ENCODE measurements around the gene COL6A3. TPM values are rescaled to one million over a fixed set of nuclear protein-coding genes. Genes with fewer than 3 reads are reported as not detected.

Gene COL6A3
- polyA plus RNA-seq, 3 donors: 47.7 to 137 (median 66.2) TPM

DNA sequence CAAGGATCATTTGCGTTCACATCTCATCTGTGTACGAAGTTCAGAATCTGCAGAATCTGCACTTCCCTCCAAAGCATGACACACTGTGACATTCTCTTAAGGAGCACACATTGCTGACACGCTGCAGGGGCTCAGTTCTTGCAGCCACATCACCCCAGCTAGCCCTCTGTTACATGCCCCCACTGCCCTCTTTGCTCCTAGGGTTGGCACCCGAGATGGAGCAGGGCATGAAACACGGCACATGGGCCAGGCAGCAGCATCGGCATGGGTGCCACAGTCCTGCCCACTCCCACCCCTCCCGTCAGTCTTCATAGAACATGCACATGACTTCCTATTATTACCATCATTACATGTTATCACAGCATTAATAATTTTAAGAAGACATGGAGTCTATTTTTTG lies 76.4 kb downstream of the COL6A3 start:
- 77 to 92% (median 90%) methylated on average over 7 of the region's 7 CpGs for WGBS, 3 donors
- no peak overlapping the region for H3K27ac ChIP-seq (ENCODE audit: low read depth, low read length)

DNA sequence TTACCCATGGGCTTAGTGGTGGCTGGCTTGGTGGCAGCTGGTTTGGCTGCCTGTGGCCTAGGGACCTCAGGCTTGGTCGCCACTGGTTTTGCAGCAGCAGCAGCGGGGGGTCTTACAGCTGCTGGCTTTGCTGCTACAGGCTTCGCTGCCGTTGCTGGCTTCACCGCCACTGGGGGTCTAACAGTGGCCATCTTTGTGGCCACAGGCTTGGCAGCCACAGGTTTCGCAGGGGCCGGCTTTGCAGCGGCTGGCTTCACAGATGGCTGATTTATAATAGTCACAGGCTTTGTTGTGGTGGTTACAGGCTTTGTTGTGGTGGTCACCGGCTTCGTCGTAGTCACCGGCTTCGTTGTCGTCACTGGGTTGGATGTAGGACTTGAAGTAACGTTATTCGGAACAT lies 77.8 kb downstream of the COL6A3 start:
- no peak overlapping the region for H3K27ac ChIP-seq (ENCODE audit: low read depth, low read length)
- 90 to 96% (median 91%) methylated on average over 16 of the region's 16 CpGs for WGBS, 3 donors

DNA sequence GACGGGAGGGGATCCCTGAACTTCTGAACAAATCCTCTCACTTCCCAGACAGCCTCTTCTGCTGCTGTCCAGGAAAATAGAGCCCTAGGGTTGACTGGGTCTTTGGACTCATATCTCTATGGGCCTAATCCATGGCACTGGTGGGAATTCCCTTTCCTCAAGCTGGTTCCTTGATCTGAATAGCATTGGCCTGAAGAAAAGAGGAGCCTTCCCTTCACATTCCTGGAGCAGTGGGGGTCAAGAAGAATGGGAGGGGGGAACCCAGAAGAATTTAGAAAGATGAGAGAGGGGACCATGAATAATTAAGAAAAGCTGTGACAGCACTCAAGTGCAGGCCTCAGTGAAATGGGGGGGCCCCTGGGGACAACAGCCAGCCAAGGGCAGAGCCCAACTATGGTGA lies 80.2 kb downstream of the COL6A3 start:
- H3K27ac ChIP-seq (ENCODE audit: low read depth, low read length): no peak overlapping the region
- 89 to 100% (median 95%) methylated on average over 1 of the region's 1 CpG for WGBS, 3 donors

DNA sequence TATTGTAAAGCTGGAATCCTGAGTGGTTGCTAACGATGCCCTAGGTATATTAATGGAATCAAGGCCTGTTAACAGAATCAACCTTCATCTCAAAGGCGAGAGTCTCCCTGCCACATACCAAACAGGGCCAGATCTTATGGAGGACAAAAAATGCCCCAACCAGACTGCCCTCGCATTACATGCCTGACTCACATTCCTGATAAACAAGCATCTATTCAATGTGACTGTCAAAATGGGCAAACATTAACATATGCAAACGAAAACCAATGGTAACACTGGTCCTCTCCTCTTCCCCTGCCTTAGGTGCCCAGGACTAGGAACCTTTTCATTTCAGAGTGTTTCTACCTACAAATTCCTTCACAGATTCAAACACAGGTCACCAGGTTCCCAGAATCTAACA lies 83.4 kb downstream of the COL6A3 start:
- H3K27ac ChIP-seq (ENCODE audit: low read depth, low read length): no peak overlapping the region
- WGBS, 3 donors: 66 to 70% (median 66%) methylated on average over 4 of the region's 4 CpGs

DNA sequence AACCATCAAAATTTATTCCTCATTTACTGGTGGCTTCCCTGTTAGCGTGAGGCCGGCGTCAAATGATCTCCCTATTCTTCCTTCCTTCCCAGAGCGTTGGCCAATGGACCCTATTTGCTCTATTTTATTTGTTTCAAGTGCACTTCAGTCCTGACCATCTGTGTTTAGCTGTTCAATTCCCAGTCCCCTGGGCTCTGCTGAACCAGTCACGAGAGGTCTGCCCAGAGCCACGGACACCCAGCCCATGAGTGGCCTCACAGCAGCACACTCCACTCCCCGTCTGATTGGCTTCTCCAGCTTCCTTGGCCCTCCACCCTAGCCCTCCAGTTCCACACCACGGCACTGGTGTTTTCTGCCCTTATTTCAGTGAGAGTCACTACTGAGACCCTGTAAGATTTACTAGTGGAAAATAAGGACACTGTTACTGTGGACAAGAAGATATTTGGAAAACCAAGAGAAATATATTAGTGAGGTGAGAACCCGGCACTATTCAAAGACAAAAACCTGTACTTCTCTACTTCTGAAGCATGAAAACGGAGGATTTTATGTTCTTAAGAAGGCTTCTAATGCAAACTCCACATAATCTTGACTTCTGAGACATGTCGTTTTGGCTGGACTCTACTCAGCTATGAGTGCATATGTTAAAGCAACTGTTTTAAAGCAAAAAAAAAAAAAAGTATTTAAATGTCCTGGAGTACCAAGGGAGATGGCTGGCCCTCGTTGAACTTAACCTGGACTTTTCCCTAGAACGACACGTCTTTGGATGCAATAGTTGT lies 86.6 kb downstream of the COL6A3 start:
- 61 to 79% (median 71%) methylated on average over 14 of the region's 14 CpGs for WGBS, 3 donors

DNA sequence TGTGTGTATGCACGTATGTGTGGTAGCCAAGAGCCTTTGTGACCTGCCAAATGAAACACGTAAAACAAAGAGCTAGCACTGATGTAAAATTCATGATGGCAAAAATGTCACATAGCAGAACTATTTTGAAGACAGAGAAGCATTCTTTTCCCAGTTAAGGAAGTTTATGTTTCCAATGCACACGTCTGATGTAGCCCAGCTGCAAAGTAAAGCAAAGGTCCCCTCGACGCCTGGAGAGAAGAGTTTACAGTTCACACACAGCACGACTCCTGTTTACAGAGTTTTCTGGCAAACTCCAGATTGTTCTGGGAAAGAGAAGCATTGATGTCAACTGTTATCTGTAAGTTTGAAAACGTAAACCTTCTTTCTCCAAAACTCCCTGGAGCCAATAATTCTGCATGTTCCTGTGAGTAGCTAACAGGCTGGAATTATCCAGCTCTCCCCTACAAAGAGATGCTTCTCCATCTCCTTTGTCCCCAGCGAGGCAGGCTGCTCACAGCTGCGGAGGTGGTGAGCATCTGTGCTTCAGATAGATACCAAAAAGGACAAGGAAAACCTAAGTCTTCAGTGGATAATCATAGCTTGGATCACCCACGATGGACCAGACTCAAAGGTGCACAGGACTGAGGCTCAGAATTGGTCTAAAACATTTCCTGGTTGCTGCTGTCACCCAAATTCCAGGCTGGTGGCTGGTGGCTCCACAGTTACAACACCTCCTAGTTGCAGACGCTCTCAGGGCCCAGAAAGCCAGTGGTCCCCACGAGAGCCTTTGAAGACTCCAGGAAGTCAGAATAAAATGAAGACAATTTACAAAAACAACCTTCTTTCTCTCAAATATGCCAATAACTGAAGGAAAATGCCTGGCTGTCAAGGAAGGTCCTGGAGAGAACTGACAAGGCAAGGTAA lies 87.4 kb downstream of the COL6A3 start:
- 45 to 61% (median 51%) methylated on average over 12 of the region's 12 CpGs for WGBS, 3 donors
- no peak overlapping the region for H3K27ac ChIP-seq (ENCODE audit: low read depth, low read length)

More for the DNA sequence above, 86.6 kb downstream of the COL6A3 start:
- no peak overlapping the region for H3K27ac ChIP-seq (ENCODE audit: low read depth, low read length)

DNA sequence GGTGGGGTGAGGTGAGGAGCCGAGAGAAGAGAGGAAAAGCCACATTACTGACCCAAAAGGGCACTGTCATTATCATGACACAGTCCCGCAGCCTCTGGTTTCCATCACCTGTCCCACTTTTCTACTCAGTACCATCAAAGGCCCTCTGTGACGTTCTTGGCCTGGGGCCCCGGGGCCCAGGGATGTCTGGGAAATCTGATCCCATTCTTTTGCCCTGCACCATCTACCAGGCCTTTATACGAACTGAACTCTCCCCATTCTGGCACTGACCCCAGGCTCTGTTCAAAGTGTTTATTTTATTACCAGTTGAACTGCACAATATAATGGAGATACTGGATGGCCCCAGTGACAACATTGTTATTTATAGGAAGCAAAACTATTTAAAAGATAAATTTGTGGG lies 89.1 kb downstream of the COL6A3 start:
- WGBS, 3 donors: 57 to 68% (median 64%) methylated on average over 5 of the region's 5 CpGs
- no peak overlapping the region for H3K27ac ChIP-seq (ENCODE audit: low read depth, low read length)

DNA sequence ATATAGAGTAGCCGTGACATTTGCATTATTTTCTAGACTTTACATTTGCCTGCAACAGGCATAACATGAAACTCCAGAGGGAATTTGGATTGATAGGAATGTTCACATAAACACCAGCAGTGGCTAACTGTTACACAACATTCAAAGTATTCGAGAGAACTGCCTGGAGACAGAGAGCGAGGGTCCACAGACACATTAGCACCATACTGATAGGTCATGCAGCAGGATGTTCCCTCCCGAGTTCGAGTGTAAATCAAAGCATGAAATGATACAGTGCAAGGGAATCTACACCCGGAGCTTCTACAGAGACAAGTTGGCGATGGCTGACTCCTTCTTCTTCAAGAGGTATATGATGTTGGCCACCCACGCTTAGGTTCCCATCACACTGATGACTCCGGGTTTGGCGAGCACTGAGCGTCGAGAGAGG lies 89.5 kb downstream of the COL6A3 start:
- H3K27ac ChIP-seq (ENCODE audit: low read depth, low read length): no peak overlapping the region
- 75 to 77% (median 76%) methylated on average over 12 of the region's 12 CpGs for WGBS, 3 donors

DNA sequence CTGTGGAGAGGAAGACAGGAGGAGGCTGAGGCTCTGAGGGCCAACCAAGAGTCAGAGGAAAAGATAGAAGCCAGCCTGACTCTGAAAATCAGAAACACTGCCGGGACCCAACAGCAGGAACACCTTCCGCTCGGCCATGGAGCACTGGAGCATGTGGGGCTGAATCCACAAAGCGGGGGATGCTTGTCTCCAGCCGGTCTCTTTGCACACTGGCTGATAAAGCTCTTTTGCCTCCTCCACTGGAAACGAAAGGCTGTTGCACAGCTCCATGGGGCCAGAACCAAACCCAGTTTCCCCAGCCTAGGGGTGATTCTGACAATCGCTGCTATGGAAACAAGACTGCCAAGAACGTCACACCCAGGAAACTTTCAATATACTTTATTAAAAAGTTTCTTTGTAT lies 90.3 kb downstream of the COL6A3 start:
- no peak overlapping the region for H3K27ac ChIP-seq (ENCODE audit: low read depth, low read length)
- WGBS, 3 donors: 79 to 85% (median 81%) methylated on average over 8 of the region's 8 CpGs

DNA sequence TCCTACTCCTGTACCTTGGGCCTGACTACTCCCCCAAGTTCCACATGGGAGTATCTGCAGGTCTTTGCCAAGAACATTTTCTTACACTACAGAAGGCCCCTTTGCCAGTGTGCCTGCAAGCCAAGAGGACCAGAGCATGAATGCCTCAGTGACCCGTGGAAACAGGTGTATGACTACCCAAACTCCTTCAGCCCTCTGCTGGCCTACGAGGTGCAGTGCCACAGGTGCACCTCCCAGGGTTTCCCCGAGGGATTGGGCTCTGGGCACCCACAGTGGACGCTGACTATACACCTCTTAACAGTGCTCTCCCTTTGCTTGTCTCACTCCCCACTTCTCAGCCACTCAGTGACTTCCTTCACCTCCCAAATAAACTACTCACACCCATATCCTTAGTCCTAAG lies 91.4 kb downstream of the COL6A3 start:
- WGBS, 3 donors: 49 to 64% (median 56%) methylated on average over 4 of the region's 4 CpGs
- peak overlapping the region; percentile 24 for H3K27ac ChIP-seq (ENCODE audit: low read depth, low read length)

DNA sequence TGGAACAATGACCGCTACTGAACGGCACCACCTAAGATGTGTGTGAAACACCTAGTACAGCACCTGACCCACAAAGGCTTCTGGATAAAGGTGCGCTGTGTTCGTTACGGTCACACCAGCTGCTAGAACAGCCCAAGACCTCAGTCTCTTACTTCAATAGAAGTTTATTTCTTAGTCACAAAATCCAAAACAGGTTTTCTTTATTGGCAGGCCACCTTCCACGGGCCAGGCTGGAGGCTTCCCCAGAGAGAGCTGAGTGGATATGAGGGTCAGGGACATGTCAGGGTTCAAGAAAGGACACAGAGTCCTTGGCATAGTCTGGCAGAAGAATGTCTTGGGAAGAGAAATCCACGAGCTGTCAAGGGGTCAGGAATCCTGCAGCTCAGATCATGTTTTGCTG lies 92.2 kb downstream of the COL6A3 start:
- no peak overlapping the region for H3K27ac ChIP-seq (ENCODE audit: low read depth, low read length)
- WGBS, 3 donors: 73 to 85% (median 79%) methylated on average over 7 of the region's 7 CpGs

DNA sequence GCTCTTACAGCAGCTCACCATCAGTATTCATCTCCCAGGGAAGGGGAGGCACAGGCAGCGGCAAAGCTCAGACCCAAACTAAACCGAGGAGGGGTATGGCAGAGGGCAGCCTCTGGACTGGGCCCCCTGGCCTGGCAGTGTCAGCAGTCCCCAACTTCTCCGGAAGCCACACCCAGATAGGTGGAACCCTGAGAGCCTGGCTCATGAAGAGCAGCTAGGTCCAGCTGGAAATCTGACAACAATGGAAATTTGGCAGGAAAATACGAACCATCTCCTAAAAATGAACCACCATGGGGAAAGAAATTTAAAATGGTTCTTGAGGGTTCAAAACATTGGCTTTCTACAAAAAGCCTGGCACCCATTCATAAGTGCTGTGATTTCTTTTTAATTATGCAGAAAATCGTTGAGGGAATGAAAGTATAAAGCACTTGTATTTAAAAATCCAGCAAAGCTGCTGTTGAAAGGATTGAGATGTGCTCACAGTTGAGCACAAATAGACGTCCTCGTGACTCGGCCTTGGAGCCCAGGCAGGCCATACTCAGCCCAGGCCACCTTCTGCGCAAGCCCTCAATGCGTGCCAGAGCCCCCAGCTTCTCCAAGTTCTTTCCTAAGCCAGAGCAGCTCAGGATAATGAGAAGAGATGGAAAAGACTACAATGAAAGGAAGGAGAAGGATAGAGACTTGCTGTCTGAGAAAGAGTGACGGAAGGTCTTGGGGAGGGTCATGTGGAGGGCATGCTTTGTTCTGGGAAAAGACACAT lies 93.0 kb downstream of the COL6A3 start:
- 55 to 71% (median 69%) methylated on average over 11 of the region's 11 CpGs for WGBS, 3 donors
- no peak overlapping the region for H3K27ac ChIP-seq (ENCODE audit: low read depth, low read length)

DNA sequence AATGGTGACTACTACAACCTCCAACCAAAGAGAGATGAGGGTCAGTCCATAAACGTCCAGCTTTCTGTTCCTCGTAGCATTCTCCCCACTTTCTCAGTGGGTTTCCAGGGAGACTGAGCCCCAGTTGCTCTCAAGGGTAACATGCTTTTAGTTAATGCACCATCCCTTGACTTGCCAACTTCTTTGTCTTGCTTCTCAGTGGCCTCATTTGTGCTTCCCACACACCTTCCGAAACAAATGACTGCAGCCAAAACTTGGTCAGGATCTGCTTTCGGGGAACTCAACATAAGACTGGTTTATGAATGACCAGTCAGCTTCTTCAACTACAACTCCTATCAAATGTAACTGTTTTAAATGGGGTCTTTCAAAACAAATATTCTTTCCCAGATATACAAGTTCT lies 94.1 kb downstream of the COL6A3 start:
- 83 to 88% (median 88%) methylated on average over 4 of the region's 4 CpGs for WGBS, 3 donors
- H3K27ac ChIP-seq (ENCODE audit: low read depth, low read length): no peak overlapping the region

DNA sequence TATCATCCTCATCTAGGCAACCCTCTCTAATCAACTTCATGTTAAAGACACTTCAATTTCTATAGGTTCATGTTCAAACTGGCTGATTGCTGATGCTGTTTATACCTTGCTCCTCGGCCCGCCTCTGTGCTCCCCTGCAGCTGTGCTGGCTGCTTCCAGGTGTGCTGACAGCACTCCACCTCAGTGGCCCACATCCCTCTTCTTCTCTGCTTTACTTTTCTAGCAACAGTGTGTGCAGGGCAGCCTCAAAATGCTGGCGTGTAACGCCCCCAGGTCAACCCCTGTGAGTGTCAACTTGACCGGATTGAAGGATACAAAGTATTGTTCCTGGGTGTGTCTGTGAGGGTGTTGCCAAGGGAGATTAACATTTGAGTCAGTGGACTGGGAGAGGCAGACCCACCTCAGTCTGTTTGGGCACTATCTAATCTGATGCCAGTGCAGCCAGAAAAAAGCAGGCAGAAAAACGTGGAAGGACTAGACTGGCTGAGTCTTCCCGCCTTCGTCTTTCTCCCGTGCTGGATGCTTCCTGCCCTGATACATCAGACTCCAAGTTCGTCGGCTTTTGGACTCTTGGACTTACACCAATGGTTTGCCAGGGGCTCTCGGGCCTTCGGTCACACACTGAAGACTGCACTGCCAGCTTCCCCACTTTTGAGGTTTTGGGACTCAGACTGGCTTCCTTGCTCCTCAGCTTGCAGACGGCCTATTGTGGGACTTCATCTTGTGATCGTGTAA lies 94.7 kb downstream of the COL6A3 start:
- H3K27ac ChIP-seq (ENCODE audit: low read depth, low read length): no peak overlapping the region
- 80 to 91% (median 90%) methylated on average over 15 of the region's 15 CpGs for WGBS, 3 donors

DNA sequence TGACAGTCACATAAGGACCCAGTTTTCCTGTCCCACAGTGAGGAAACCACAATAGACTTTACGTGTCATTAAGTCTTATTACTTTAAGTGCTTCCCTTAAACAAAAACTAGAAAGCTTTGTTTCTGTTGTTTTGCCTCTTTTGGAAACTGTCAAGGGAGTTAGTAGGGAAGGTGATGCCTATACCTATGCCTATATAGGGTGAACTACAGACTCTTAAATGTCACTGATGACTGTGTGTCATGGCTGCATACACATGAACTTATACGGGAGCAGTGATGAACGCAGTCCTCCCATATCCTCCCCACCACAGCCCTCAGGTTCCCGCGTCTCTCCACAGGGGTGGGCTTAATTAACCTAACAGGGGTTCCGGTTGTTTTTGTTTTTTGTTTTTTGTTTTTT lies 97.6 kb downstream of the COL6A3 start:
- WGBS, 3 donors: 81 to 86% (median 84%) methylated on average over 6 of the region's 6 CpGs
- no peak overlapping the region for H3K27ac ChIP-seq (ENCODE audit: low read depth, low read length)

DNA sequence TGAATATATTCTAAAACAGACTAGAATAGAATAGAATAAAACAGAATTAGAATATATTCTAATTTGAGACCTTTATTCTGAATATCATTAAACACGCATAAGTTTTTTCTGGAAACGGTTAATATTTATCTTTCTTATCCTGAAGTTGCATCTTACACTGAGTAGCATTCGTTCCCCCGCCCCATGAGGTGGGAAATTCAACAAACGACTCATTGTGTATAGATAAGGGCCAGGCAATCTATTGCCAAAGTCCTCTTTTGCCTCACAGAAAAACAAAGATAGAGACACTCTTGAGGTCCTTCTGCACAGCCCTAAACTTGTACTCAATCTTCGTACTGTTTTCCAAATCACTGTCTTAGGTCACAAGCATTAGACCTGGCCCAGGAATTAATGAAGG lies 98.1 kb downstream of the COL6A3 start:
- H3K27ac ChIP-seq (ENCODE audit: low read depth, low read length): no peak overlapping the region
- WGBS, 3 donors: 29 to 54% (median 49%) methylated on average over 6 of the region's 6 CpGs

DNA sequence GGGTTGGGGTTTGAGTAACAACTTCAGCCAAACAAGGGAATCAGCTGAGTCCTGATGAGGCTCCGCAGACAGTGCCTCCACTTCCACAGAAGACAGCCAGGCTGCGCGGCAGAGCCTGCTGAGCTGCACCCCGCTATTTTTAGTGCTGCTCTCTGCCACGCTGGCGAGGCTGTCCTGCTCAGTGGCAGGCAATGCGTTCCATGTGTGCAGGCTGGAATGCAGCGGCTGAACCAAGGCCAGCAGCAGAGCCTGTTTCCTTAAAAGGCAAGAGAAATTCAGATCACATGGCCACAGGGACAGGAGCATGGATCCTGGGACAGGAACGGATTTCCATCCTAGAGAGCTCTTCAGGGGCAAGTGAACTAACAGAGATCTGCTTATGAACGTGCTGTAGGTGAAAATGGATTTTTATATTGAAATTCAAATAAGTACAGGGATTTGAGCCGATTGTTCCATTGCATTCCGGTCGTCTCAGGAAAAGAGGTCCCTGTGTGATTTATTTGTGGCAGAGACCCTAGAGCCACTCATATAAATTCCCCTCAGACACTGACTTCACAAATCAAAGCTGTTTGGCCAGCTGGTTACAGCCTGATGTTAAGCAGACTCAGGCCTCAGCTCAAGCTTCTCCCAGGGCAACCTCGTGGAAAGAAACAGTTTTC lies 98.7 kb downstream of the COL6A3 start:
- peak overlapping the region; percentile 31 for H3K27ac ChIP-seq (ENCODE audit: low read depth, low read length)
- 15 to 40% (median 31%) methylated on average over 14 of the region's 14 CpGs for WGBS, 3 donors

DNA sequence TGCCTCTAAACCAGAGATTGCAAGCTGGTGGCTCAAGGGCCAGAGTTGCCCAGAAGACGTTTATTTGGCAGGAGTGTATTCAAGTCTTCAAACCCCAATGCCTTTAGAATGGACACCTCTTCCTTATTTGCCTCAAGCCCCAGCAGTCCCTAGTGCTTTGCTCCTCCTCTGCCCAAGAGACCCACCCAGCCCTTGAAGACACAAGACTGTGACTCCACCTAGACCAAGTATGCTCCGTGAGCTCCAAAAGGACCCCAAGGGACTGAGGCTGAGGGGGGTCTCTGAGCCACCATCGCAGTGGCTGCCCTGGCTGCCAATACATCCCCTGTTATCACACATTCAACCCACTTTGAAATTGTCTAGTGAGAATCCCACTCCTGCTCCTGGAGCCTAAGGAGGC lies 99.3 kb downstream of the COL6A3 start:
- no peak overlapping the region for H3K27ac ChIP-seq (ENCODE audit: low read depth, low read length)
- WGBS, 3 donors: 57 to 64% (median 62%) methylated on average over 3 of the region's 3 CpGs

Data from adipose tissue (tissue), 3 donors.